ENCODE measurements around the gene FAM240B. TPM values are rescaled to one million over a fixed set of nuclear protein-coding genes. Genes with fewer than 3 reads are reported as not detected.

The FAM240B gene
- total RNA-seq: not detected in 2 replicates

DNA sequence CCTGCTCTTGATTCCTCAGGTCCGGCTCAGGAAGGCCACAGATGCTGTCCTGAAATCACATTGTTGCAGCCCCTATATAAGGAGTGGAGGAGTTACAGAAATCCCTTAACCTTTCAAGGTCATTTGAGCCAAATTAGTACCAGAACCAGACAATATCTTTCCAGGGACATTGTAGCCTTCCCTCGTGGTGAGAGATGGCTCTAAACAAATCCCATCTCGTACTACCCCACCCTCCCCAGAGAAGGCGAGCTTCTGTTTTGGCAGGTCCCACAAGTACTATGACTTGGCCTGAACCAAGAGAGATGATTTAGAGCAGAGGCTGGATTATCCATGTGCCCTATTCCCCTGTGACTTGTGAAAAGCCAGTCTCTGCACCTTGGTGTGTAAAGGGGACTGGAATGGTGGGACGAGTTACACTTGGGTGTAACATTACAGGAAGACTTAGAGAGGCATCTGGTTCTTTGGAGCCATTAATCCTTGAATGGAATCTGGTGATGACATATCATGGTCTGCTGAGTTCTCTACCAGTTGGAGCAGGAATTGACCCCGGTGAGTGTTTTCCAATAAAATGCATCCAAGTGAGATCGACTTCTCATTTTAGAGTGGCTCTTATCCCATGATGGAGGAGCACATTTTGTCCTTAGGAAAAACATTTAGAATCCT is at the start of gene FAM240B:
Gene FAM240B (minus strand): TSS at position 51 of the 663 bp plus-strand sequence. CDS start 16,134 bp downstream, outside the sequence.
- no peak for DNase-seq (ENCODE audit: low read depth in 2 of 2)

DNA sequence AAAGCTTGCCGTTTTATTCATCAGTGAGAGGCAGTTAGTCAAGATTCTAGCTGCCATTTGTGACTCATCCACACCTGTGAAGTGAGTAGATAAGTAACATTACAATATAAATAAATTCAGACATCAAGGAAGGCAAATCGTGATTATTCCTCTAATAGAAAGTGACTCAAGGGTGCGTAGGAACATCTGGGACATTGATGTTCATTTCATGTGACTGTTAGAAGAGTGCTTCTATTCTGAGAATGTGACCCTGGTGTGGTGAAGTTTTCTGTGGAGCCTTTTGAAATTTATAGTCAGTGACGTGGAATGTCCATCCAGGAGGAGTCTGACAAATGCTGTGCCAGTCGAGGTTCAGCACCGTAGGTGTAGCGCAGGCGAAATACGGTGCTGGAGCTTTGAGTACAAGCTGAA is 48.4 kb upstream of the FAM240B start:
- DNase-seq (ENCODE audit: low read depth in 2 of 2): no peak

DNA sequence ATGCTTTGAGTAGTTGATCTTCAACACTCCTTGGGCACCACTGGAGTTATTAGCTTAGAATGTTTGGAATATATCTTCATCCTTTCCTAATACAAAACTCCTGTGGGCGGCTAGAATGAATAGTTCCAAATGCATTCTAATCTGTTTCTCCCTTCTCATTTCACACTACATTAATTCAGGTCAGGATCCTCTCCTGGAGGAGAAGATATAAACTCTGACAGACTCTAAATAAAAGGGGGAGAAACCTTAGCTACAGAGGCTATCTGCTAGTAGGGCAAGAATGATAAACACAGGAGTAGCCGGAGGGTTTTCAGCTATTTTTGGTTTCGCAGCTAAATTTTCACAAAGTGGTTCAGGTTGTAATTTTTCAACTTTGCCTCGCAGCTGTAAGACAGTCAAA is 45.2 kb upstream of the FAM240B start:
- no peak for DNase-seq (ENCODE audit: low read depth in 2 of 2)

DNA sequence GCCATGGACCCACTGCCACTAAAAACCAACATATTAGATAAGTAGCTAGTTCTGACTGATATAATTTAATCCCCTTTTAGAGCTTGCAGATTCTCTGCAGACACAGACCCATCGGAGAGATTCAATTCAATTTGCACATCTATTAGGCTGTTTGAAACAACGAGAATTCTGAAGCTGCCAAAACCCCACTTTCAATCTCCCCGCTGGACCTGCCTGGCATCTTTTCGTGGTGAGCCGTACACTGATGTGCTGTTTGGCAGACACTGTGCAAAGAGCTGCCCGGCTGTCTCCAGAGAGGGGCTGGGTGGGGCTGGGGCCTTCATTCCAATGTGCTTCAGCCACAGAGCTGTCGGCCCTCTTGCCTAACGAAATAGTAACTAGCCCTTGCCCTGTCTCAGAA is 42.1 kb upstream of the FAM240B start:
- DNase-seq (ENCODE audit: low read depth in 2 of 2): no peak

- DNase-seq (ENCODE audit: low read depth in 2 of 2): no peak
These were observed 41.4 kb upstream of the FAM240B start for GRCh38 chr9:38761339-38761738.

DNA sequence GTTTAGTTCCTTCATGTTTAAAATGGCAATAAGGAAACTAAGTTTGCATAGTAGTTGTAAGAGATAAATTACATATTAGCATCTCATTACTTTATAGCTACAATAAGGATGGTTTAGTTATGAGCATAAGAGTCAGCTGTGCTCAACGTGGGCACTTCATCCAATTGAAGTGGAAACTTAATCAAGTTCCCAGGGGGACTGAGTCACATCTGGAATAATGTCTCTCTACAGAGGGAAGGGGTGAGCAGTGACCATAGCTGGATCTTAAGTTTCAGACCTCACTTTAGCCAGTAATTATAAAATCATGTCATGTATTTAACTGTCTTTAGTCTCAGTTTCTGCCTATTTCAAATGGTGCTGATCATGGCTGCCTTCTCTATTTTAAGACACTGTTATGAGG is 36.8 kb upstream of the FAM240B start:
- DNase-seq (ENCODE audit: low read depth in 2 of 2): no peak

DNA sequence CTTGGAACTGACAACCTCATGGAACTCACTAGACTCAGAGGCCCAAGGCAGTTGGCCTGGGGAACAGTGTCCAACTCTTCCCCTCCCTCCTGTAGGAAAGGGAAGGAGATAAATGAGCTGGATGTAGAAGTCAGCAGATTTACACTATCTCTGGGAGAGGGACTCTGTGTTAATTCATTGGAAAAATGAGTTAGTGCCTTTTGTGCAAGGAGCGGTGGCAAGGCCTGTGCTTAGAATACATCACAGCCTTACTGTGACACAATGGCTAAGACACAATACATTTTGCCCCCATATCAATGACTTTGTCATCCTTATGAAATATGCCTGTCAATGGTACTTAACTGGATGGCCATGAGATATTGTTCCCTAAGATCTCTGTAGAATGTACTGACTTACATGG is 28.0 kb upstream of the FAM240B start:
- DNase-seq (ENCODE audit: low read depth in 2 of 2): no peak

DNA sequence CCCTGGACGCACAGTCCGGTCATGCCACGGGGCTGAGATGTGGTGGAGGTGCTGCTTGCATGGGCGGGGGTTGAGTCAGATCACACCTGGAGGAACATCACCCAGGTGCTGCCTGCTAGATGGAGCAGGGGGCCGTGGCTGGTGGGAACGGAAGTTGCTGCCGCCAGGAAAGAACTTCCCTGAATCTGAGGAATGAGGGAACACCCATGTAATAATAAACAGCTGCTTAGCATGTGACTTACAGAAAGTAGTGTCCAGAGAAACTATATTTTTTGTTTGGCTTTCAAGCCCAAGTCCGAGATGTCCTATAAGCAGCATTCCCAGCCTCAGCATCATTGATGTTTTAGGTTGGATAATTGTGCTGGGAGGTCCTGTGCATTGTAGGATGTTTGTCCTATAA is 27.1 kb upstream of the FAM240B start:
- no peak for DNase-seq (ENCODE audit: low read depth in 2 of 2)

DNA sequence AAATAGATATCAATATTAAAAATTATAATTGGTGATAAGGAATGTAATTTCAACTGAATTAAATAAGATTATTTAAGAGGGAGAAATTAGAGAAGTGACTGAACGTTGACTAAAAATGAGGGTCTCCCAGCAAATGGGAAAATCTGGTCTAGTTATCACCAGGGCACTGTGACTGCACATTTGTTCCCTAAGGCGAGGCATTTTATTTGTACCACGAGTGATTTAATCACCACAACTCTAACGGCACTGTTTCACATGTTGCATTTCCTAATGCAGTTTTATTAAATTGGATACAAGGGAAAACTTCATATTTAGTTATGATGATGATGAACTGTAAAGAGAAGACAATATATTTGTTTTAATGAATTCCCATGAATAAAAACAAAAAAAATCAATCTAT is 26.4 kb upstream of the FAM240B start:
- no peak for DNase-seq (ENCODE audit: low read depth in 2 of 2)

DNA sequence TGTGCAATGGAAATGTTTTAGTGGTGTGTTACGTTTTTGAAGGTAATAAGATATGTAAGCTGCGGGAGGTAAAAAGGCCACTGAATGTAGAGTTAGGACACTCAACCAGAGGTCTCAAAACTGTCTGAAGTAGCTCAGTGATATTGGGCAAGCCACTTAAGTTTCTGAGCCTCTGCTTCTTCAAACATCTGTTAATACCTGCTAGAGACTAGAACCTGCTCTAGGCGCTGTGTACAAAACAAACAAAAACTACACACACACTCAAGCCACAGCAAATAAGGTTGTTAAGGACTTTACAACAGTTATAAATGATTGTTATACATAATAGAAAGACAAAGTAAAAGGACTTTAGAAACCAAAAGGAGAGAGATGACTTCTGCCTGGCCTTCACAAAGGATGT is 24.6 kb upstream of the FAM240B start:
- no peak for DNase-seq (ENCODE audit: low read depth in 2 of 2)

- DNase-seq (ENCODE audit: low read depth in 2 of 2): no peak
These were observed 17.3 kb upstream of the FAM240B start for GRCh38 chr9:38737246-38737645.

DNA sequence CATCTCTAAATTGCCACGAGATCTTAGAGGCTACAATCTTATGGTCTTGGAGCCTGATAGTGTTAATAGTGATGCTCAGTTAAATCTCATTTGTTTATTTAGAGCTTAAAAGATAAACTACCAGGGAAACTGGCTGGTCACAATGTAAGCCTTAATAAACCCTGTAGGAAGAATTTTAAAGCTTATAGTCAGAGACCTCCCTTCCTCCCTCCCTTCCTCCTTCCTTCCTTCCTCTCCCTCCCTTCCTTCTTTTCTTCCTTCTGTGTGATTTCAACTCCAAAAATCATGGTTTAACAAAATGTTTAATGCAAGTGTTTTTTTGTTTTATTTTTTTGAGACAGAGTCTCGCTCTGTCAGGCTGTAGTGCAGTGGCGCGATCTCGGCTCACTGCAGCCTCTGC is 14.9 kb upstream of the FAM240B start:
- DNase-seq (ENCODE audit: low read depth in 2 of 2): no peak

- no peak for DNase-seq (ENCODE audit: low read depth in 2 of 2)
These were observed 13.6 kb upstream of the FAM240B start for GRCh38 chr9:38733503-38733902.

- DNase-seq (ENCODE audit: low read depth in 2 of 2): no peak
These were observed 13.0 kb upstream of the FAM240B start for GRCh38 chr9:38732885-38733284.

DNA sequence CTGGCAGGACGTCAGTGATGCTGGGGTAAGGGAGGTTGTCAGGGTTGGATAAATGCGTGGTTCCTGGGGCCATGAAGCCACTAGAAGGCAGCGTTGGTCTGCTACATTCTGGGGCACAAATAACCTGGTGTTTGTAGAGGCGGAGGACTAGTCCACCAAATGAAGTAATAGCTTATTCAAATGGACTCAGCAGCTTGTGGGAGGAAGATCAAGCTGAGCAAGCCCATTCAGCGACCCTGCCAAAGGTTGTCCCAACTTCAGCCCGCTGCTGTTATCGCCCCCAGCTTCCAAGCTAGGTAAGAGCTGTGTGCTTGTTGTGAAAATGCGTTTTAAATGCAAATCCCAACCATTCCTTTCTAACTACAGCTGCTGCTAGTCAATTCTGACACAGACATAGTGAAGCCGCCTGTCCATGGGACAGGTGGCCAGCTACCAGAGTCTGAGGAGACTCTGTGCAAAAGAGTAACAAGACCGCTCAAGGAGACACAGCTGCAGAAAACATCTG is 7.6 kb upstream of the FAM240B start:
- DNase-seq (ENCODE audit: low read depth in 2 of 2): peak; percentile 56 to 64

DNA sequence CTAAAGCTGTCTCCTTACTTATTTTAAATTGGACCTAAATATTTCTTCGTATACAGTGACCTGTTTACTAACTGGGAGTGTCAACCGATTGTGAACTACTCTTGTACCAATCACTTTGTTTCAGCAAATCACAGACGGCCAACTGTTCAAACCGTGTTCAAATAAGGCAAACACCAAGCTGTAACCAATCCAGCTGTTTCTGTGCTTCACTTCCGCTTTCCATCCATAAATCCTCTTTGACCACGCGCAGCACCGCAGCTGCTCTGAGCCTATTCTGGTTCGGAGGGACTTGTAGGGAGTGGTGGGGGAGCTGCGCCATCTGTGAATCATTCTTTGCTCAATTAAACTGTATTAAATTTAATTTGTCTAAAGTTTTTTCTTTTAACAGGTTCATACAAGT is 4.8 kb upstream of the FAM240B start:
- no peak for DNase-seq (ENCODE audit: low read depth in 2 of 2)

GRCh38 chr9:38718148-38718547 is 1.8 kb downstream of the FAM240B start:
- no peak for DNase-seq (ENCODE audit: low read depth in 2 of 2)

GRCh38 chr9:38715684-38716083 is 4.2 kb downstream of the FAM240B start:
- DNase-seq (ENCODE audit: low read depth in 2 of 2): no peak

GRCh38 chr9:38713426-38713825 is 6.5 kb downstream of the FAM240B start:
- DNase-seq (ENCODE audit: low read depth in 2 of 2): no peak

- no peak for DNase-seq (ENCODE audit: low read depth in 2 of 2)
These were observed 11.2 kb downstream of the FAM240B start for GRCh38 chr9:38708759-38709158.

DNA sequence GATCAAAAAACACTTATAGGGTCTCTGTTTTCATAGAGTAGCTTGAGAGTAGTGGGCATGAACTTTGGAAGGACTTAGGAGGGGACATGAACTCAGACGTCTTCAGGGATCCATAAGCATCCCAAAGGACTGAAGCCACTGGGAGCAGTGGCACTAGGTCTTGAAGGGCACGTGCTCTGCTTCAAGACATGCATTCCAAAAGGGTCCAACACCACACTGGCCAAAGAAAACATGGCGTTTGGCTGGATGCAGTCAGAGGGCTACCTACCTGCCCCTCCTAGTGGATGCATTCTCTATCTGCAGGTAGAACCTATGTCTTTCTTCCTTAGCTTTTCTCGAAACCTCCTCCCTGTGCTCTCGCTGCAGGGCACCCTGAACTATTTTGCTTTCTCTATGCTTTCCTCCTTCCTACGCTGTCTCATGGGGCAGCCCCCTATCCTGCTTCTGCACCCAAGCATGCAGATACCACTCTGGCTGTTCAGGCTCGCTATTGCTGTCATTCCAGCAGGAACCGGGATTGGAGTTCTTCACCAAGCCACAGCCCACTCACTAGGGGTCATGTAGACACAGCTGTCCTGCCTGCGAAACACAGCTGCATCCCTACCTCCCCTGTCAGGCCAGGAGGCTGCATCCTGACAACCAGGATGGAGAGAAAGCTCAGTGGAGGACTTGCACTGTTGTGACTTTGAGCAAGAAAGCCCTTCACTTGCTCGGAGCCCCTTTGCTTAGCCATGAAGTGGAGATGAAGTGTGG is 11.9 kb downstream of the FAM240B start:
- DNase-seq (ENCODE audit: low read depth in 2 of 2): no peak

- DNase-seq (ENCODE audit: low read depth in 2 of 2): no peak
These were observed 13.4 kb downstream of the FAM240B start for GRCh38 chr9:38706493-38706892.

DNA sequence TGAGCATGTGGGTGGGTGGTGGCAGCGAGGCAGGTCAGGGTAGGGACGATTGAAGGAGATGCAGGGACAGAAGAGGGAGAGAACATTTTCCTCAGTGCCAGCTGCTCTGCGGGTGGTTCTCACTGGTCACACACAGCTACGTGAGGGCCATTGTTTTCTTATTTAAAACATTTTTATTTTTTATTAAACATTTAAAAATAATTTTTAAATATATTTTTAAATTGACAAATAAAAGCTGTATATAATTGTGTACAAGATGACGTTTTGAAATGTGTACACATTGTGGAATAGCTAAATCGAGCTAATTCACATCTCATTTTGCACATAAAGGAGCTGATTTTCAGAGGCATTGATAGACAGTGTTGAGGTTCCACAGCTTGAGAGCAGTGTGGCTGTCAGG is 14.0 kb downstream of the FAM240B start:
- no peak for DNase-seq (ENCODE audit: low read depth in 2 of 2)

Measured in lung microvascular endothelial cell (primary cell).